Coronary artery (tissue), 2 donors: Measurements from ENCODE around the gene EPN3.
A peak's percentile ranks its signal among the peaks of the same experiment; 100 is the strongest.

Experiments used
- DNase-seq: peaks from one replicate; pipeline ENCODE4 v3.0.0-alpha.2; 2017; ENCODE audit warnings: low spot score
- H3K27ac ChIP-seq, 2 donors: fragments of 200-600 bp; sonication (generic); one replicate each; pipeline ENCODE4 v1.5.1; 2016 to 2019
- H3K4me3 ChIP-seq: fragments of 200-600 bp; sonication (generic); 2 replicates; pipeline ENCODE4 v1.5.1; 2016; ENCODE audit warnings: mild to moderate bottlenecking, moderate library complexity
- TF ChIP-seq, protein P1 (sequence below): fragments of 200-600 bp; sonication (generic); IDR thresholded peaks from one replicate; pipeline ENCODE4 v1.5.1; 2019; ENCODE audit warnings: antibody characterized with exemption

The EPN3 gene

DNA sequence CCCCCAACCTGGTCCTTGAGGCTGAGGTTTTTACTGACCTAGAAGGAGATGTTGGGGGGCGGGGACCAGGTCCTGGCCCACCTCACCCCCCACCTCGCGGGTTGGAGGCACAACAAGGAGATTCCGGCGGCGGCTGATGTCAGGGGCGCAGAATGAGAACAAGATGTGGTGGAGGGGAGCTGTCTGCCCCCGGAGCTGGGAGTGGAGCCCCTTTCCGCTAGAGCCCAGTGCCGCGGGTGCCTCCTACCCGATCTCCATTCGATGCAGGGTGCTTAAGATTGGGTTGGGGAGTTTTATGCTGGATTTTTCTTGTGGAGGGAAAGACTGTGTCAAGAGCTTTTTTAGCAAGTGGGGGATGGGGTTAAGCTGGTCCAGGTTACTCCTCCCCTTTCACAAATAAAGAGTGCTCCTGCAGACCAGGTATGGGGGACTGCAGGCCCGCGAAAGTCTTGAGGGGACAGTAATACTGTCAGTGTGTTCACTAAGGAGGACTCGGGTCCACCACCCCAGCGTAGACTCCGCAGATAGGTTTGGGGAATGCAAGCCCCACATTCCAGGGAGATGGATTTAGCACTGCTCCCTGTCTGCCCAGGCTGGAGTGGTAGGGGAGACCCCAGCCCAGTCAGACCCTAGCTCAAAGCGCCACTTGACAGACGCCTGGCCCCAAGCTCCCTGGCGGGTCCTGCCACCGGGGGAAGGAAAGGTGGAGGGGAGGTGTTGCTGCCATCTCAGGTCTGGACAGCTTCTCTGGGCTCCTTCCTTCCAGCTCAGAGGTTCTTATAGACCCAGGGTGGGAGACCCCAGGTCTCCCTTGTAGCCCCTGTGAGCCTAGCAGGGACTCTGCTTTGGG is 29.9 kb downstream of the EPN3 start:
- Histone ChIP-seq H3K27ac (no peak overlapping the region), H3K4me3 (no peak overlapping the region)
- TF ChIP-seq, protein P1, sequence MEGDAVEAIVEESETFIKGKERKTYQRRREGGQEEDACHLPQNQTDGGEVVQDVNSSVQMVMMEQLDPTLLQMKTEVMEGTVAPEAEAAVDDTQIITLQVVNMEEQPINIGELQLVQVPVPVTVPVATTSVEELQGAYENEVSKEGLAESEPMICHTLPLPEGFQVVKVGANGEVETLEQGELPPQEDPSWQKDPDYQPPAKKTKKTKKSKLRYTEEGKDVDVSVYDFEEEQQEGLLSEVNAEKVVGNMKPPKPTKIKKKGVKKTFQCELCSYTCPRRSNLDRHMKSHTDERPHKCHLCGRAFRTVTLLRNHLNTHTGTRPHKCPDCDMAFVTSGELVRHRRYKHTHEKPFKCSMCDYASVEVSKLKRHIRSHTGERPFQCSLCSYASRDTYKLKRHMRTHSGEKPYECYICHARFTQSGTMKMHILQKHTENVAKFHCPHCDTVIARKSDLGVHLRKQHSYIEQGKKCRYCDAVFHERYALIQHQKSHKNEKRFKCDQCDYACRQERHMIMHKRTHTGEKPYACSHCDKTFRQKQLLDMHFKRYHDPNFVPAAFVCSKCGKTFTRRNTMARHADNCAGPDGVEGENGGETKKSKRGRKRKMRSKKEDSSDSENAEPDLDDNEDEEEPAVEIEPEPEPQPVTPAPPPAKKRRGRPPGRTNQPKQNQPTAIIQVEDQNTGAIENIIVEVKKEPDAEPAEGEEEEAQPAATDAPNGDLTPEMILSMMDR, result no peak
- DNase-seq, result no peak

- Histone ChIP-seq H3K4me3 (no peak overlapping the region), H3K27ac (no peak overlapping the region)
- TF ChIP-seq, protein P1, result no peak
- no peak for DNase-seq
Observed at GRCh38 chr17:50563092-50563511, 30.6 kb downstream of the EPN3 start.

DNA sequence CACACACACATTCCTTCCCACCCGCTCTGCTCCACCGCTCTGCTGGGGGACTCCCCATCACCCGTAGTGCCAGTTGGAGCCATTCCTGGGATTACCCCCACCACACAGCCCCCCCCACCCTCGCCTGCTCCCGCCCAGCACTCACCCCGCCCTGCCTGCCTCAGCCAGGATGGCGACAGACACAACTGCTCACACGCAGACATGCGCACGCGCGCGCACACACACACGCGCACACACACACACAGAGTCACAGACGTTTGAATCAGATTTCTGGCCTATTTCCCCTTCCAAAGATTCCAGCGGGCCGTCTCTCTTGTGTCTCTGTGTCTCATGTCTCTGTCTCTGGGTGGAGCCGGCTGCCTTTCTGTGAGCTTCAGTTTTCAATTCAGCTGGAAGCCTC is 32.4 kb downstream of the EPN3 start:
- Histone ChIP-seq H3K4me3 (peak overlapping the region; percentile 58), H3K27ac (peak overlapping the region in 1 of 2 donors; percentile 64)
- DNase-seq, result no peak
- TF ChIP-seq, protein P1, result no peak

DNA sequence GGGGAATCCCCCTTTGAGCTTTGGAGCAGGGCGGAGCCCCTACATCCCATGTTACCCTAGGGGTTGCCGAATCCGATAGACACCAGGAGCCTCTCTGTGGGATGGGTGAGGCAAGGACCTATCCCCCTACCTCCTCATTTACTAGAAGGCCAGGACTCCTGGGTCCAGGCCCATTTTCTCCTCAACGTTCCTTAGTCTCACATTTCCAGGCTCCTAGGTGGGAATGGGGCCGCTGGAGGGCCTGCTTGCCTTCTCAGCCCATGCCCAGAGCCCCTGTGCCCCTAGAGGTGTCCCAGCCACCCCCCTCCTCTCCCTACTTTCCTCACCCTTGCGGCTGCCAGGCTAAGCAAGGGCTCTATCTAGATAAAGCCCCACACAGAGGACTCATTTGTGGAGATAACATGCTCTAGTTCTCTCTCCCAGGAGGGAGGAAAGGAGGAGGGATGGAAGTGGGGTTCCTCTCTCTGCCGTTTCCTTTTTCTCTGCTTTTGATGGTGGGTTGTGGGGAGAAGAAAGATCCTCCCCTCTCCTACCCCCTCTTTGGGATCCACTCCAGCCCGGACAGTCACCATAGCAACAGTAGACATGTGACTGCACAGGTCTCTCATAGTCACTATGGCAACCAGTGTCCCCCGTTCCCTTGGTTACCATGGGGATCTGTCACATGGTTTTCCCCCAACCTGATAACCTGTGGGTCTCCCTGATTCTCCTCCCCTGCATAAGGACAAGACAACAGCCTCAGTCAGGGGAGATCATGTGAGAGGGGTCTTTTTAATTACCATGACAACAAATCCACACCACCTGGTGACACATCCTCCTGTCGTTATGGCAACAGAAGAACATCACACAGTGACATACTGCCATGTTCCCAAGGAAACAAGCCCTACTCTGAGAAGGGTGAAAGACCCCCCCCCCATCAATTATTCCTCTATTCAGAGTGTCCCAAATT is 33.1 kb downstream of the EPN3 start:
- H3K27ac ChIP-seq, result no peak overlapping the region
- peak overlapping the region; percentile 58 for H3K4me3 ChIP-seq
- TF ChIP-seq, protein P1, result no peak
- no peak for DNase-seq

- no peak for DNase-seq
- TF ChIP-seq, protein P1, result no peak
- Histone ChIP-seq H3K27ac (no peak overlapping the region), H3K4me3 (no peak overlapping the region)
Observed at GRCh38 chr17:50566886-50567285, 34.4 kb downstream of the EPN3 start.

- no peak for DNase-seq
- TF ChIP-seq, protein P1, result no peak
- Histone ChIP-seq H3K27ac (no peak overlapping the region), H3K4me3 (no peak overlapping the region)
Observed at GRCh38 chr17:50568659-50569058, 36.1 kb downstream of the EPN3 start.
